Endodermal cell (in vitro differentiated cells): ENCODE results near the gene APIP. TPM values are rescaled to one million over a fixed set of nuclear protein-coding genes. Genes with fewer than 3 reads are reported as not detected.

ENCODE experiments used
- DNase-seq: peaks from one replicate; pipeline ENCODE4 v3.0.0-alpha.2; 2017
- H3K27ac ChIP-seq: 2 replicates; pipeline ENCODE4 v1.5.1; 2013; ENCODE audit warnings: mild to moderate bottlenecking, low read depth, low read length, moderate library complexity
- H3K27me3 ChIP-seq: 2 replicates; pipeline ENCODE4 v1.6.1; 2013; ENCODE audit warnings: mild to moderate bottlenecking, low read length, moderate library complexity; ENCODE audit not compliant: insufficient read depth, control insufficient read depth, poor library complexity, severe bottlenecking
- H3K36me3 ChIP-seq: 2 replicates; pipeline ENCODE4 v1.7.0; 2013; ENCODE audit warnings: mild to moderate bottlenecking, low read length, moderate library complexity; ENCODE audit not compliant: control insufficient read depth, insufficient read depth
- H3K4me1 ChIP-seq: one replicate; pipeline ENCODE4 v1.7.0; 2013; ENCODE audit warnings: low read length; ENCODE audit not compliant: control insufficient read depth, insufficient read depth
- H3K4me3 ChIP-seq: 2 replicates; pipeline ENCODE4 v1.5.1; 2013; ENCODE audit warnings: mild to moderate bottlenecking, low read length, moderate library complexity
- H3K9ac ChIP-seq: 2 replicates; pipeline ENCODE4 v1.6.1; 2013; ENCODE audit warnings: mild to moderate bottlenecking, low read length, moderate library complexity; ENCODE audit not compliant: poor library complexity, severe bottlenecking; ENCODE audit errors: extremely low read depth
- H3K9me3 ChIP-seq: 2 replicates; pipeline ENCODE4 v1.6.1; 2013; ENCODE audit warnings: mild to moderate bottlenecking, low read length, moderate library complexity; ENCODE audit not compliant: control insufficient read depth
- H3K27ac Mint-ChIP-seq: 2 replicates; pipeline ENCODE4 v1.8.0; 2020; ENCODE audit warnings: mixed read lengths
- H3K27me3 Mint-ChIP-seq: 2 replicates; pipeline ENCODE4 v1.8.0; 2021; ENCODE audit warnings: mild to moderate bottlenecking, mixed read lengths; ENCODE audit not compliant: insufficient read depth
- H3K36me3 Mint-ChIP-seq: 2 replicates; pipeline ENCODE4 v1.8.0; 2020; ENCODE audit warnings: low read depth, mixed read lengths
- H3K4me1 Mint-ChIP-seq: 2 replicates; pipeline ENCODE4 v1.8.0; 2020; ENCODE audit warnings: mixed read lengths
- H3K4me3 Mint-ChIP-seq: 2 replicates; pipeline ENCODE4 v1.8.0; 2020; ENCODE audit warnings: mild to moderate bottlenecking, moderate library complexity, mixed read lengths
- H3K9me3 Mint-ChIP-seq: 2 replicates; pipeline ENCODE4 v1.8.0; 2020; ENCODE audit warnings: mild to moderate bottlenecking, mixed read lengths
- CTCF ChIP-seq: fragments of 200-600 bp; sonication (generic); conservative IDR thresholded peaks from 2 replicates; pipeline ENCODE4 v1.5.0; 2021; ENCODE audit warnings: antibody characterized with exemption, mild to moderate bottlenecking
- WGBS, 2 experiments: methylation state at CpG; one replicate each; pipeline versions ENCODE4 v1.1.5 to v1.1.7; 2013; ENCODE audit warnings: missing lambda C conversion rate in 2 of 2, mixed read lengths in 1 of 2; ENCODE audit not compliant: insufficient coverage in 1 of 2, insufficient read length in 1 of 2; 5-methylcytosine and 5-hydroxymethylcytosine counted together
- total RNA-seq, 2 donors: library from RNA; stranded (reverse); fragmentation: NEBNext Ultra II Directional in 1 of 2; extraction: Animal tissue kit (Norgen Biotek cat#: 25700) in 1 of 2; gene quantifications; 2 replicates in 1 of 2; 3 replicates in 1 of 2; pipeline ENCODE4 v1.2.1, GENCODE V29; 2021

The APIP gene
- total RNA-seq, 2 donors from 2014 or later: 31.8 to 46.2 TPM

- H3K36me3 ChIP-seq: peaks cover 20% of the 10 kb centered on the region
- 95 to 100% methylated on average over 1 to 6 of the region's 6 CpGs for WGBS, 2 experiments
- Mint-ChIP-seq H3K36me3 (peaks cover 20% of the 10 kb centered on the region), H3K27ac (no peak overlapping the region), H3K27me3 (no peaks in the 10 kb centered on the region), H3K4me3 (no peak overlapping the region), H3K4me1 (peaks cover 8% of the 10 kb centered on the region), H3K9me3 (no peaks in the 10 kb centered on the region)
- H3K27ac ChIP-seq: no peak overlapping the region
- no peak overlapping the region for H3K9ac ChIP-seq
- no peaks in the 10 kb centered on the region for H3K9me3 ChIP-seq
- no peaks in the 10 kb centered on the region for H3K4me1 ChIP-seq
- no peaks in the 10 kb centered on the region for H3K27me3 ChIP-seq
- DNase-seq: no peak
- H3K4me3 ChIP-seq: no peak overlapping the region
- no peak for TF ChIP-seq CTCF
These were observed 20.9 kb upstream of the APIP start for GRCh38 chr11:34936945-34937629.

- no peak for DNase-seq
- H3K4me3 ChIP-seq: no peak overlapping the region
- WGBS, 2 experiments: 89 to 94% methylated on average over 6 to 11 of the region's 11 CpGs
- H3K36me3 Mint-ChIP-seq: peaks cover 12% of the 10 kb centered on the region
- no peaks in the 10 kb centered on the region for H3K27me3 ChIP-seq
- H3K36me3 ChIP-seq: peaks cover 21% of the 10 kb centered on the region
- no peak overlapping the region for H3K4me3 Mint-ChIP-seq
- H3K27ac ChIP-seq: no peak overlapping the region
- peaks cover 35% of the 10 kb centered on the region for H3K4me1 Mint-ChIP-seq
- no peak overlapping the region for H3K9ac ChIP-seq
- no peaks in the 10 kb centered on the region for H3K9me3 ChIP-seq
- H3K4me1 ChIP-seq: no peaks in the 10 kb centered on the region
- no peak overlapping the region for H3K27ac Mint-ChIP-seq
- H3K27me3 Mint-ChIP-seq: no peaks in the 10 kb centered on the region
- no peaks in the 10 kb centered on the region for H3K9me3 Mint-ChIP-seq
- no peak for TF ChIP-seq CTCF
These were observed 13.9 kb upstream of the APIP start for GRCh38 chr11:34929794-34930763.

- 98% methylated on average over 4 to 5 of the region's 7 CpGs for WGBS, 2 experiments
- Mint-ChIP-seq H3K27me3 (no peaks in the 10 kb centered on the region), H3K27ac (peak overlapping the region; percentile 46), H3K4me1 (peaks cover 35% of the 10 kb centered on the region), H3K36me3 (peaks cover 10% of the 10 kb centered on the region), H3K4me3 (no peak overlapping the region), H3K9me3 (no peaks in the 10 kb centered on the region)
- Histone ChIP-seq H3K9me3 (no peaks in the 10 kb centered on the region), H3K4me3 (no peak overlapping the region), H3K4me1 (no peaks in the 10 kb centered on the region), H3K27me3 (no peaks in the 10 kb centered on the region), H3K9ac (no peak overlapping the region), H3K27ac (no peak overlapping the region), H3K36me3 (peaks cover 19% of the 10 kb centered on the region)
- TF ChIP-seq CTCF: no peak
- DNase-seq: no peak
These were observed 12.9 kb upstream of the APIP start for GRCh38 chr11:34928960-34929680.
